ENCODE results near the gene CAPN15.

DNA sequence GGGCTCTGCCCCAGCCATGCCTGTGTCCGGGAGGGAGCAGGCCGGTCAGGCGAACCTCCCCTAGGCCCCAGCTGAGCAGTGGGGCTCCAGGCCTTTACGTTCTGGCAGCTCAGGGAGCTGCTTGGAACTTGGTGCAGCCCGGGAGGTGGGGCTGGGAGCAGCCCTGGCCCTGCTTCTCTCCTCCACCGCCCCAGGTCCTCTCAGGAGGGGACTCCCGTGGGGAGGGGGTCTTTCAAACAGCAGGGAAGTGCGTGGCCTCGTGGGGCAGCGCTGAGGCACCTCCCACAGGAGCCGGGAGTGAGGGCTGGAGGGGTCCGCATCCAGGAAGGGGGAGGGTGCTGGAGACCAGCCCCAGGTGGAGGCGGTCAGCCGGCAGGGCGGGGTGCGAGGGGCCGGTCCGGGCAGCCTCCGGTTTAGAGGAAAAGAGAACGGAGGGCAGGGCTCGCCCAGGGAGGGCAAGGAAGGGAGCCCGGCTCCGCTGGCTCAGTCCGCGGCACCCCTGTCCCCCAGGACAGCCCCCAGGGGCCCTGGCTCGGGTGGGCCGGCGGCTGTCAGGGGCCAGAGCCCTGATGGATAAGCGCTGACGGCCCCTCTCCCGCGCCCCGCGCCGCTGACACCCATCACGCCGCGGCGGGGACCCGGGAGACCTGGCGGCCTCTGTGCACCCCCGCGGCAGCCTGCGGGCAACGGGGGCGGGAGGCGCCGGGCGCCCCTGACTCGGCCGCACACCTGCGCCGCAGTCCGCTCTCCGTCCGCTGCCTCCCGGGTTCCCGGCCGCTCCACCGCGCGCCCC is 32.1 kb downstream of the CAPN15 start:
- TF ChIP-seq, protein P1, sequence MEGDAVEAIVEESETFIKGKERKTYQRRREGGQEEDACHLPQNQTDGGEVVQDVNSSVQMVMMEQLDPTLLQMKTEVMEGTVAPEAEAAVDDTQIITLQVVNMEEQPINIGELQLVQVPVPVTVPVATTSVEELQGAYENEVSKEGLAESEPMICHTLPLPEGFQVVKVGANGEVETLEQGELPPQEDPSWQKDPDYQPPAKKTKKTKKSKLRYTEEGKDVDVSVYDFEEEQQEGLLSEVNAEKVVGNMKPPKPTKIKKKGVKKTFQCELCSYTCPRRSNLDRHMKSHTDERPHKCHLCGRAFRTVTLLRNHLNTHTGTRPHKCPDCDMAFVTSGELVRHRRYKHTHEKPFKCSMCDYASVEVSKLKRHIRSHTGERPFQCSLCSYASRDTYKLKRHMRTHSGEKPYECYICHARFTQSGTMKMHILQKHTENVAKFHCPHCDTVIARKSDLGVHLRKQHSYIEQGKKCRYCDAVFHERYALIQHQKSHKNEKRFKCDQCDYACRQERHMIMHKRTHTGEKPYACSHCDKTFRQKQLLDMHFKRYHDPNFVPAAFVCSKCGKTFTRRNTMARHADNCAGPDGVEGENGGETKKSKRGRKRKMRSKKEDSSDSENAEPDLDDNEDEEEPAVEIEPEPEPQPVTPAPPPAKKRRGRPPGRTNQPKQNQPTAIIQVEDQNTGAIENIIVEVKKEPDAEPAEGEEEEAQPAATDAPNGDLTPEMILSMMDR (IDR thresholded peaks at IDR 0.05; ENCODE audit: low read depth, low read length) = no peak
- no peak for TF ChIP-seq POLR2A (IDR thresholded peaks at IDR 0.05; ENCODE audit: extremely low read depth, insufficient read length)
